Heart right ventricle (tissue), 16 donors: ENCODE measurements around the gene SGO1. TPM values are rescaled to one million over a fixed set of nuclear protein-coding genes. Genes with fewer than 3 reads are reported as not detected.

ENCODE experiments used
- ATAC-seq, 8 donors: fragments of 200-7000 bp; cut with Tn5 transposase; one replicate each; pipeline ENCODE4 v1.9.1; 2020; ENCODE audit warnings: mild to moderate bottlenecking in 8 of 8, moderate library complexity in 8 of 8, moderate number of reproducible peaks in 1 of 8
- DNase-seq, 2 donors: peaks; one replicate each; pipeline ENCODE4 v3.0.0-alpha.2; 2020
- H3K27ac ChIP-seq, 10 donors: fragments of 200-600 bp; sonication (generic) in 2 of 10; one replicate each; pipeline versions ENCODE4 v1.5.0 to v1.8.0; 2020 to 2022; ENCODE audit warnings: mild to moderate bottlenecking in 3 of 10
- H3K27me3 ChIP-seq, 7 donors: fragments of 200-600 bp; one replicate each; pipeline ENCODE4 v1.8.0; 2021 to 2022; ENCODE audit warnings: mild to moderate bottlenecking in 2 of 7
- H3K36me3 ChIP-seq, 9 donors: fragments of 200-600 bp; sonication (generic) in 1 of 9; one replicate each; pipeline versions ENCODE4 v1.5.0 to v1.8.0; 2020 to 2022; ENCODE audit warnings: mild to moderate bottlenecking in 2 of 9
- H3K4me1 ChIP-seq, 9 donors: fragments of 200-600 bp; sonication (generic) in 1 of 9; one replicate each; pipeline versions ENCODE4 v1.5.0 to v1.8.0; 2020 to 2022; ENCODE audit warnings: mild to moderate bottlenecking in 4 of 9
- H3K4me3 ChIP-seq, 10 donors: fragments of 200-600 bp; sonication (generic) in 2 of 10; one replicate each; pipeline versions ENCODE4 v1.5.0 to v1.8.0; 2020 to 2022; ENCODE audit warnings: mild to moderate bottlenecking in 7 of 10, moderate library complexity in 2 of 10
- H3K9me3 ChIP-seq, 11 donors: fragments of 200-600 bp in 10 of 11; sonication (generic) in 2 of 11; one replicate each; pipeline versions ENCODE4 v1.5.0 to v1.8.0; 2013 to 2022; ENCODE audit warnings: mild to moderate bottlenecking in 2 of 11, control low read depth in 1 of 11, moderate library complexity in 1 of 11
- CTCF ChIP-seq, 9 donors: fragments of 200-600 bp; sonication (generic) in 2 of 9; IDR thresholded peaks; one replicate each; pipeline versions ENCODE4 v1.5.0 to v1.8.0; 2021 to 2022; ENCODE audit warnings: antibody characterized with exemption in 9 of 9, mild to moderate bottlenecking in 5 of 9, moderate library complexity in 1 of 9
- WGBS, 2 donors: extraction: QIAGEN DNeasy Blood & Tissue Kit; methylation state at CpG; one replicate each; pipeline ENCODE4 v1.1.7; 2013; ENCODE audit warnings: inconsistent platforms in 1 of 2; 5-methylcytosine and 5-hydroxymethylcytosine counted together
- intact Hi-C, 10 donors: fragments of 100-400 bp; cut with DNase I; formaldehyde crosslinking; loops; one replicate each; pipeline versions ENCODE4 v1.11.1 to v1.14.2; 2022
- polyA plus RNA-seq, 2 donors: library from polyadenylated mRNA; stranded (reverse); fragments of 200-250 nt; gene quantifications; one replicate each; pipeline ENCODE4 v1.2.3, GENCODE V29; 2013
- total RNA-seq, 10 donors: library from RNA; stranded (reverse); fragmentation: NEBNext Ultra II Directional in 3 of 10; extraction: Animal tissue kit (Norgen Biotek cat#: 25700) in 3 of 10; gene quantifications; one replicate each; pipeline versions ENCODE4 v1.2.1 to v1.2.4, GENCODE V29; 2021 to 2023
- donor health status: Arrhythmogenic right ventricular cardiomyopathy.
- donor health status: ischemic (EF 13 %, LVEDD 7.1; RV severe dilation, severe dysfunction).
- donor health status: healthy with polysubstance abuse.
- donor health status: DM: no; HTN: yes; CAD: no.
- donor health status: DM: no; HTN: no; CAD: no.
- donor health status: ischemic (EF 25% LVEDD 6.9; RV normal size, moderate dysfunction).
- donor health status: ischemic (EF 25% LVEDD 5.7; RV mildly dilated, moderate dysfunction).
- donor health status: healthy.
- donor health status: DM: yes; HTN: yes; CAD: no.
- donor health status: Ischemic cardiomyopathy.
- donor health status: ischemic (EF 35%, LVEDD 5.7; RV mildly dilated, moderate dysfunction).
- donor health status: nonischemic (EF 11% LVEDD 7.7; RV severe dilation, severe dysfunction).
- donor health status: DM: yes; HTN: yes; CAD: no.
- donor health status: PGD.
- donor health status: ischemic (EF 29% LVEDD 5.4; RV normal size, mild dysfunction).
- donor health status: nonischemic (EF 23%, LVEDD 6.1; RV moderate dilation, normal function).

Gene SGO1
- total and polyA plus RNA-seq, 12 donors, result 0.04 to 2.2 (median 0.49) TPM; not detected in 5

DNA sequence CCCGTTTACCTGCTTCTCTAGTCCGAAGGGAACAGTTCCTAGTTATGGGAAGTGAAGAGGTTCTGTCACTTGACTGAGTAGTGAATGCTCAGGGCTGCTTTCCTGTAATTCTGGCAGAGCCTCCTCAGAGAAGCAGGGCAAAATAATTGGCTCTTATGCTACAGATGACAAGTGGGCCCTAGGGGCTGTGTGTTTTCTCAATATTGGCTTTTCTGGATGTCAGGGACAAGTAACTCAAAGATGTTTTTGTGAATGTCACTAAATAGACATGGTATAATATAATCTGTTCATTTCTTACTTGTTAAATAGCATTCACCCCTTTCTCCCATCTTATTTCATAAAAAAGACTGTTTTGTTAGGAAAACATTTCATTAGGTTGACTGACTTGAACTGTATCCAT, 40.1 kb downstream of the SGO1 start:
- intact Hi-C loops, result no loop called here
- Histone ChIP-seq H3K36me3 (peaks cover 0 to 77% (median 18%) of the 10 kb centered on the region in 9 donors), H3K4me3 (no peak overlapping the region), H3K27ac (no peak overlapping the region), H3K9me3 (no peaks in the 10 kb centered on the region), H3K4me1 (peaks cover 0 to 18% (median 4%) of the 10 kb centered on the region in 9 donors), H3K27me3 (no peaks in the 10 kb centered on the region)
- no peak for DNase-seq
- TF ChIP-seq CTCF (IDR thresholded peaks at IDR 0.05), result no peak
- WGBS, 2 donors, result 89 to 91% methylated on average over 2 of the region's 2 CpGs
- ATAC-seq, result no peak

- H3K9me3 ChIP-seq, result no peaks in the 10 kb centered on the region
- intact Hi-C loops, result loop anchor here in 2 of 10 donors (5.0 kb wide), 1 partner anchor 39 kb away; no protein-coding TSS in a partner anchor
- WGBS, 2 donors, result 97 to 98% methylated on average over 2 of the region's 2 CpGs
- ATAC-seq, result no peak
- DNase-seq, result no peak
- no peak overlapping the region for H3K27ac ChIP-seq
- H3K27me3 ChIP-seq, result no peaks in the 10 kb centered on the region
- H3K4me1 ChIP-seq, result peaks cover 0 to 19% (median 4%) of the 10 kb centered on the region in 9 donors
- no peak for TF ChIP-seq CTCF (IDR thresholded peaks at IDR 0.05)
- peaks cover 0 to 76% (median 6%) of the 10 kb centered on the region in 9 donors for H3K36me3 ChIP-seq
- no peak overlapping the region for H3K4me3 ChIP-seq
These were observed 42.5 kb downstream of the SGO1 start for GRCh38 chr3:20143519-20143918.

- ATAC-seq (no peak), DNase-seq (no peak)
- Histone ChIP-seq H3K36me3 (peaks cover 0 to 74% (median 0%) of the 10 kb centered on the region in 9 donors), H3K27ac (peak overlapping the region in 7 of 10 donors; percentile 29 to 77 (median 64)), H3K27me3 (no peaks in the 10 kb centered on the region), H3K9me3 (no peaks in the 10 kb centered on the region), H3K4me1 (peaks cover 0 to 22% (median 4%) of the 10 kb centered on the region in 9 donors), H3K4me3 (no peak overlapping the region)
- intact Hi-C loops, result loop anchor here in 2 of 10 donors (5.0 kb wide), 1 partner anchor 40 kb away; no protein-coding TSS in a partner anchor
- WGBS, 2 donors, result 98 to 99% methylated on average over 4 of the region's 4 CpGs
- no peak for TF ChIP-seq CTCF (IDR thresholded peaks at IDR 0.05)
These were observed 43.5 kb downstream of the SGO1 start for GRCh38 chr3:20142517-20142916.

- H3K4me1 ChIP-seq, result peaks cover 0 to 28% (median 4%) of the 10 kb centered on the region in 9 donors
- intact Hi-C loops, result loop anchor here in 2 of 10 donors (5.0 kb wide), 1 partner anchor 40 kb away; no protein-coding TSS in a partner anchor
- TF ChIP-seq CTCF (IDR thresholded peaks at IDR 0.05), result peak in 1 of 9 donors; percentile 9
- peak; percentile 37 to 79 for DNase-seq
- H3K36me3 ChIP-seq, result peaks cover 0 to 75% (median 4%) of the 10 kb centered on the region in 9 donors
- H3K4me3 ChIP-seq, result no peak overlapping the region
- 13 to 20% methylated on average over 7 of the region's 7 CpGs for WGBS, 2 donors
- no peaks in the 10 kb centered on the region for H3K9me3 ChIP-seq
- peak overlapping the region in 7 of 10 donors; percentile 29 to 77 (median 64) for H3K27ac ChIP-seq
- ATAC-seq, result peak; percentile 94 to 98 (median 97)
- H3K27me3 ChIP-seq, result no peaks in the 10 kb centered on the region
These were observed 44.2 kb downstream of the SGO1 start for GRCh38 chr3:20141851-20142250.
